ENCODE data around the gene GSTM2.

GSTM2 gene

GRCh38 chr1:109667452-109668122 lies at the start of gene GSTM2:
TSS of gene GSTM2 (plus strand) at chr1:109668057. CDS start at chr1:109668116, 59 bp downstream.
- DNase-seq = peak; percentile 96

DNA sequence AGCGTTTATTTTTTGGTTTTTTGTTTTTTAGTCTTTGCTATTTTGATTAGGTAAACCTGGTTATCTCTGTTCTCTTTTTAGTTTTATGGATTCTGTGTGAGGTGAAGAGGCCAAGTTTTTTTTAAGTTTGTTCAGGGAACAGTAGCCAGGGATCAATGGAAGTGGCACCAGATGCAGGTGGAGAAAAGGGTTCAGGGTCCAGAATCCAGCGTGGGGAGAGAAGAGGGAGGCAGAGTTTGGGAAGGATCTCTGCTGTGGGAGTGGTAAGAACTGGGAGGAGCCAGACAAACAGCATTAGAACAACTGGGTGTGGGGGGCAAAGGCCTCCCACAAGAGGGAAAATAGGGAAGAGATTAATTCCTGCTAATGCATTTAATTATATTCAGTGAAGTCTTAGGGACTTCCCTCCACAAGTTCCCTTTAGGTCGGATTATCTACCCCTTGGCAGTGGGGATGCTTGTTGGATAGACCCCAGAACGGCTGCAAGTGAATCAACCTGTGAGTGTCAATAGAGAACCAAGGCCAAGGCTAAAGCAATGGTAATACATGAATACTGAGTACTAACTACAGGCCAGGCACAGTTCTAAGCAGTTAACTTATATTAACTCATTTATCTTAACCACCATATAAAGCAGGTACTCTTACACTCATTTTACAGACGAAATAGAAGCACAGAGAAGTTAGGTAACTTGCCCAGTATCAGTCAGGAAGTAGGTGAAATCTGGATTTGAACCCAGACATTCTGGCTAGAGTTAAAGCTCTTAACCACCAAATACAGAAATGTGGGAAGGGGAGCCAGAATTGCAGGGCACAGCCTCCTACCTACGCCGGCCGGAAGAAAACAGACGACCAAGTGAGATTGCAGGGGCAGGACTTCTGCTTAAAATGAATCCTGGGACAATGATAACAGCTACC lies 48.9 kb upstream of the GSTM2 start:
- DNase-seq = no peak

DNA sequence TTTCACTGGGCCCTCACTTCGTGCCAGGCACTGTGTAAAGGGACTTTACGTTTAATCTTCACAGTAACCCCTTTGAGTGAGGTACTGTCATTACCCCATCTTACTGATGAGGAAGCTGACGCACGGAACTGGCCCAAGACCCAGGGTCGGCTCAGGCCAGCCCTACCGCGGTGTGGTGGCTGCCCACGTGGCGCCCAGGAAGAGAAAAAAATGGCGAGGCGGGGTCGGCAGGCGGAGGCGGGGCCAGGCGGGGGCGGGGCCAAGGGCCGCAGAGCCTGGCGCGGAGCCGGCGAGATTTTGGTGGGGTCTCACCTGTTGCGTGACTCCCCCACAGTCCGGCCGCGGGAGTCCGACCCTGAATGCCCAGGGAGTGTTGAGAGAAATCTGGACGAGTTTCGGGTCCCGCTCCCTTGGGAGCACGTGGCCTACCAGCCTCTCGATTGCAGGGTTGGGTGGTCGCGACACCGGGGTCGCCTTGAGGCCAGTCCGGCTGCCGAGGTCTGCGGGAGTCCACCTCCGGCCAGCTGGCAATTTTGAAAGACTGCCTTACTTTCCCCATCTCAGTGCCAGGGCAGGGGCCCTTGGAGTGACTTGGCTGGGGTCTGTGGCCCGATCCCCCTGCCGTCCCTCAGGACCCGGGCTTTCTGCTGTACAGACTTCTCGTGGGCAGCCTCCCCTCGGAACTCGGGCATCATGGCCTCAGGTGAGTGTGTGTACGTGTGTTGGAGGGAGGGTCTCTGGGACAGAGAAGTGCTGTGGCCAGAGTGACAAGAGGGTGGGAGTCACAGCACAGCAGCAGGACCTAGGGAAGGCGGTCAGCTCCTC lies 48.1 kb upstream of the GSTM2 start, which contains the start of the genes AMPD2 and GNAT2:
AMPD2 (plus strand) TSS at position 262 of the 825 bp plus-strand sequence. CDS start 1,339 bp downstream, outside the sequence.
GNAT2 (minus strand) TSS at position 41 of the 825 bp plus-strand sequence. CDS start 6,746 bp downstream, outside the sequence.
- DNase-seq = peak; percentile 86

- DNase-seq = peak; percentile 72
These were observed 47.5 kb upstream of the GSTM2 start for GRCh38 chr1:109620401-109620791.

DNA sequence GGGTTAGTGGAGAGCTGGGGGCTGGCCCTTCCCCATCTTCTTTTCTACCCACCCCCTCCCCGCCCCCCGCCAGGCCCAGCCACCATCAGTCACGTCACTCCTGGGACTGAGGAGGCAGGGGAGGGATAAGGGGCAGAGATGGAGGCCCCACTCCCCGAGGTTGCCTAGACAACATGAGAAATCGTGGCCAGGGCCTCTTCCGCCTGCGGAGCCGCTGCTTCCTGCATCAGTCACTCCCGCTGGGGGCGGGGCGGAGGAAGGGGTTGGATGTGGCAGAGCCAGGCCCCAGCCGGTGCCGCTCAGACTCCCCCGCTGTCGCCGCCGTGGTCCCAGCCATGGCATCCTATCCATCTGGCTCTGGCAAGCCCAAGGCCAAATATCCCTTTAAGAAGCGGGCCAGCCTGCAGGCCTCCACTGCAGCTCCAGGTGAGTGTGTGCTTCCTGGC lies 47.0 kb upstream of the GSTM2 start:
- peak; percentile 95 for DNase-seq

- no peak for DNase-seq
These were observed 46.3 kb upstream of the GSTM2 start for GRCh38 chr1:109621379-109622136.

DNA sequence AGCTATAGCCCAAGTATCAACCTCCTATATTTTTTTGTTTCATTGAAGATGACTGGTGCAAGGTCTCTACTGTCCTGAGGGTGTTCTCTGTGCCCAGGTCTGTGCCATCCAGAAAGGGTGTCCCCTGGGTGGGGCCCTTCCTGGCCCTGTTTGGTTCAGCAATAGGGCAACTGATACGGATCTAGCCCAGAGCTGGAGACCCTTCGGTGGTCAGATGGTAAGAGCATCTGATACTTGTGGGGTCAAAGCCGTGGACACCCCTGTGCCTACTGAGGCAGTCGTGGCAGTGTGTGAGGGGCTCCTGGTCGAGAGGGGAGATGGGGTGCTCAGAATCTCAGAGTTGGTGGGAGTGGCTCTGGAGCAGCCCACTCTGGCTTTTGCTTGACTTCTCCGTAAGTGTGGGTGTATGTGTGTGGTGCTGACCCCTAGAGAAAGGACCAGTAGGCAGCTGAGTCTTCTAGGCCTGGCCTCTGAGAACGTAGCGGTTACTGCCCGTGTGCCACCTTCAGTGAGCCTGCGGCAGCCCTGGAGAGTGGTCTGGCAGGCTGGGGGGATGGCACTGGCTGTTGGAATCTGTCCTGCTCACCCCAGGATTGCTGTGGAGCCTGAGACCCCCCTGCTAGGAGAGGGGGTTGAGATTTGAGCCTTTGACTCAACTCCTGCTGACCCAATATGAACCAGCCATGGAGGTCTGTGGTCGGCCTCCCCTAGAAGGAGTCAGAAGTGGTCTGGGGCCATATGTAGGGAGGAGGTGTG lies 45.5 kb upstream of the GSTM2 start:
- no peak for DNase-seq

DNA sequence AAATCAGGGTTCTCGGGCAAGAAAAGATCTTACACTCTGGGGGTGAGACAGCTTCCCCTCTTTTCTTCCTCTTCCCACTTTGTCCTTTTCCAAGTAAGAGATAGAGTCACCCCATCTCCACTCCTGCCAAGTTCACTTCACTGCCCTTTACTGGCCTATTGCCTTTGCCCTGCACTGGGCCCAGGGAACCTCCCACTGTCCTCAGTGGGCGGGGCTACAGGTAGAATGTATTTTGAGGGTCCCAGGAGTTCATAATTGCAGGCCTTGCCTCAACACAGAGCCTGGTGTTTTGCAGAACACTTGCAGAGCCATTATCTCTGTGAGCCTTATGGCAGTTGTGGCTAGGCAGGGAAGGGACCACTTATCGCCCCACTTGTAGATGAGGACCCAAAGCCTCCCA lies 45.0 kb upstream of the GSTM2 start:
- no peak for DNase-seq

GRCh38 chr1:109623601-109624161 lies 44.2 kb upstream of the GSTM2 start:
- no peak for DNase-seq

DNA sequence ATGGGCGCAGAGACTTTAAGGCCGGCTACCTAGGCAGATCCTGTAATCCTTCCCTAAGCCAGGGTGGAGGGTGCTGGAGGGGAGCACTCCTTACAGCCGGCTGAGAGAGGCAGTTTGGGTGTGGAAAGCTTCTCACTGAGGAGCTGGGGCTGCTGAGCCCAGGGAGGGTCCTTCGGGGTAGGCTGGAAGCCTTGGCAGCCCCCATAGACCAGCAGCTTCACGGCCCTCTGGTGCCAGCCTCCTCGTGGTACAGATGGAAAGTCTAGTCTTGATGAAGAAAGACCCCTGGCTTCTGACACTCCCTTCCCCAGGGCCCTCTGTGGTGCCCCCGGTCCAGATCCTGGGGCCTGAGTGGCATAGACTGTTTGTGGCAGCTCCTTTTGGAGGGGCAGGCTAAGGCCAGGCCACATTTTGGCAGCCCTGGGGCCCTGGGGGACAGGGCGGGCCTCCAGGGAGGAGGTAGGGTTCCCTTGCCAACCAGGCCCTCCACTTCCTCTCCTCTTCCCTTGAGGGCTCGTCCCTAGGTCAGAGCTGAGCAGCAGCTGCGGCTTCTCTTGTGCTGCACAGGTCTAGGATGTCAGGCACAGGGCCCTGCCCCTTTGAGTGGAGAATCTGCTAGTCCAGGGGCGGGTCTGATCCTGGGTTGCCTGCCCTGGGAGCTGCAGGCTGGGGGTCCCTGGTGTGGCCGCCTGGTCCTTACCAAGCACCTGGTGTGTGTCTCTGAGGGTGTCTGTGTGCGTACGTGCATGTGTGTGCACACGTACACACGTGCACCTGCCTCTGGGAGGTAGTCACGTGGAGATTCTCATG lies 43.5 kb upstream of the GSTM2 start:
- peak; percentile 62 for DNase-seq

- no peak for DNase-seq
These were observed 42.7 kb upstream of the GSTM2 start for GRCh38 chr1:109625176-109625575.

DNA sequence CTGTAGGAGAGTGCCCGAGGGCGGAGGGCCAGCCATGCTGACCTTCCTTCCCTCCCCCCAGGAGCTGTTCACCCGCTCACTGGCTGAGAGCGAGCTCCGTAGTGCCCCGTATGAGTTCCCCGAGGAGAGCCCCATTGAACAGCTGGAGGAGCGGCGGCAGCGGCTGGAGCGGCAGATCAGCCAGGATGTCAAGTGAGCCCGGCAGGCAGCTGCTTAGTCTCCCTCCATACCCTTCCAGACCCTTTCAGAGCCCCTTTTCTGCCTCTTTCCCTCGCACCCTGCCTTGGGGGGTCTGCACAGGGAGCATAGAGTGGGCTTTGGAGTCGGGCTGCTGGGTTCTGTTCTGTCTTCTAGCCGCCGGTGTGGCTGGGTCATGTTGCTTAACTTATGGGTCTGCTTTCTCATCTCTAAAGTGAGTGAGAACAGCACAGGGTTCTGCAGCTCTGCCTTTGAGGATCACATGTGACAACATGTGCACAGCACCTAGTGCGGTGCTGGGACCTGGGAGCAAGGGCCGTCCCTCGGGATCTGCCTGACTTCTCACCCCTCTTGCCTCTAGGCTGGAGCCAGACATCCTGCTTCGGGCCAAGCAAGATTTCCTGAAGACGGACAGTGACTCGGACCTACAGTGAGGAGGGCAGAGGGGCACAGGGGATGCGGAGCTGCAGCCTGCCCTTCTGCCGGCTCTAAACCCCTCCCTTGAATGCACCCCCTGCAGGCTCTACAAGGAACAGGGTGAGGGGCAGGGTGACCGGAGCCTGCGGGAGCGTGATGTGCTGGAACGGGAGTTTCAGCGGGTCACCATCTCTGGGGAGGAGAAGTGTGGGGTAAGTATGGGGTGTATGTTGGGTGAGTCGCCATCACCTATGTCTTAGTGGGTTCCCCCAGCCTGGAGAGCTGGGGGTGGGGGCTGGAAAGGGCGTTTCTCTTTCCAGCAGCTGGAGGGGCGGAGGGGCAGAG lies 42.0 kb upstream of the GSTM2 start:
- peak; percentile 69 for DNase-seq

DNA sequence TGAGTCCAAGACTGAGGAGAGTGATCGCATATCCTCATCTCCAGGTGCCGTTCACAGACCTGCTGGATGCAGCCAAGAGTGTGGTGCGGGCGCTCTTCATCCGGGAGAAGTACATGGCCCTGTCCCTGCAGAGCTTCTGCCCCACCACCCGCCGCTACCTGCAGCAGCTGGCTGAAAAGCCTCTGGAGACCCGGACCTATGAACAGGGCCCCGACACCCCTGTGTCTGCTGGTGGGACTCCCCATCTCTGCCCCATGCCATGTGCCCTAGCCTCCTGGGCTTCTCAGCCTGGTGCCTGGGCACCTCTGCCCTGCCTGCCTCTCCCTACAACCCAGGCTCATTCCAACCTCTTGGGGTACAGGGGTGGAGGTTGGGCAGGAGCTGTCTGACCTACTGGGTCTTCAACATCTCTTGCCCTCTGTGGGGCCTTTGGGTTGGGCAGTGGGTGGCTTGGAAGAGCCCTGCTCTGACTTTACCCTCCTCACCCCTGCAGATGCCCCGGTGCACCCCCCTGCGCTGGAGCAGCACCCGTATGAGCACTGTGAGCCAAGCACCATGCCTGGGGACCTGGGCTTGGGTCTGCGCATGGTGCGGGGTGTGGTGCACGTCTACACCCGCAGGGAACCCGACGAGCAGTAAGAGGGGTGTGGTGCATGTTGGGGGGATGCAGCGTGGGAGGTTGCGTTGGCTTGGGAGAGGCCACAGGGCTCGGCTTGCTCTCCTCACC lies 41.0 kb upstream of the GSTM2 start:
- DNase-seq = no peak

DNA sequence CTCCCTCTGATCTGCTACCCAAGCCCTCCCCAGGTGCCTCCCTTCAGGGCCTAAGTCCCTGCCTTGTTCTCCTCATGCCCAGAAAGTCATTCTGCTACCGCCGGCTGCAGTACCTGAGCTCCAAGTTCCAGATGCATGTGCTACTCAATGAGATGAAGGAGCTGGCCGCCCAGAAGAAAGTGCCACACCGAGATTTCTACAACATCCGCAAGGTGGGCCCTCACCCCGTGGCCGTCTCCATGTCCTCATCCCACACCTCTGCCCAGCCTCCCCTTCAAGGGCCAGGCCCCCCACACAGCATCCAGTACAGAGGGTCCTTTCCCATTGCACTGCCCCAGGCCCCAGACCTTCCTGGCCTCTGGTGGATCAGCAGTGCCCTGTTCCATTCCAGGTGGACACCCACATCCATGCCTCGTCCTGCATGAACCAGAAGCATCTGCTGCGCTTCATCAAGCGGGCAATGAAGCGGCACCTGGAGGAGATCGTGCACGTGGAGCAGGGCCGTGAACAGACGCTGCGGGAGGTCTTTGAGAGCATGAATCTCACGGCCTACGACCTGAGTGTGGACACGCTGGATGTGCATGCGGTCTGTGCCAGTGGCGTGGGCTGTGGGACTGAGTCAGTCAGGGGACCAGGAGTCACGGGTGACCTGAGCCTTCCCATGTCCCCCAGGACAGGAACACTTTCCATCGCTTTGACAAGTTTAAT lies 40.0 kb upstream of the GSTM2 start:
- DNase-seq = no peak

DNA sequence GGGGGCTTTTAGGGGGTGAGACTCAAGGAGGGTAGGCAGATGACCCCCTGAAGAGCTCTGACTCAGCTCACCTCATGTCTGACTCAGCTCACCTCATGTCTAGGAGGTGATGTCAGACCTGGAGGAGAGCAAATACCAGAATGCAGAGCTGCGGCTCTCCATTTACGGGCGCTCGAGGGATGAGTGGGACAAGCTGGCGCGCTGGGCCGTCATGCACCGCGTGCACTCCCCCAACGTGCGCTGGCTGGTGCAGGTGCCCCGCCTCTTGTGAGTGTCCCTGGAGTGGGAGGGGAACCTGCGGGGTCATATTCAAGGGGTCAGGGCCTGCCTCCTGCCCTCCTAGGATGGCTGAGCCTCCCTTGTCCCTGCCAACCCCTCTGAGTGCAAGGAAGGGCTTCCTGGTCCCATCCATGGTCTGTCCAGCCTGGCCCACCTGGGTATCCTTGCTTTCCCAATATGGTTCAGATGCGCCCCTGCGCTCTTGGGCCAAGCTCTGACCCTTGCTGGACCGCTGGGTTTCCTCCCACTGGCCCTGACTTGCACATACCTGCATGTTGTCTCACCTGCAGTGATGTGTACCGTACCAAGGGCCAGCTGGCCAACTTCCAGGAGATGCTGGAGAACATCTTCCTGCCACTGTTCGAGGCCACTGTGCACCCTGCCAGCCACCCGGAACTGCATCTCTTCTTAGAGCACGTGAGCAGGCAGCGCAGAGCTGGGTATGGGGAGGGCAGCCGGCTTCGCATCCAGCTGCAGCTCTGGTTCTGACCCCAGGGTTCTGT lies 39.1 kb upstream of the GSTM2 start:
- DNase-seq = no peak

GRCh38 chr1:109629372-109630030 lies 38.4 kb upstream of the GSTM2 start:
- DNase-seq = no peak

Measured in eye (tissue), 1 donor.